PC-9 (cell line): ENCODE results near the gene LDHB.

Experiments
- EZH2 ChIP-seq: fragments of 200-600 bp; sonication (generic); IDR thresholded peaks from 2 replicates; pipeline ENCODE4 v1.8.0; 2017; ENCODE audit warnings: antibody characterized with exemption, low read depth
- TF ChIP-seq, protein P1 (sequence below): fragments of 200-600 bp; sonication (generic); conservative IDR thresholded peaks from 2 replicates; pipeline ENCODE4 v1.6.1; 2017; ENCODE audit warnings: mixed run types, antibody characterized with exemption, mild to moderate bottlenecking, moderate library complexity

DNA sequence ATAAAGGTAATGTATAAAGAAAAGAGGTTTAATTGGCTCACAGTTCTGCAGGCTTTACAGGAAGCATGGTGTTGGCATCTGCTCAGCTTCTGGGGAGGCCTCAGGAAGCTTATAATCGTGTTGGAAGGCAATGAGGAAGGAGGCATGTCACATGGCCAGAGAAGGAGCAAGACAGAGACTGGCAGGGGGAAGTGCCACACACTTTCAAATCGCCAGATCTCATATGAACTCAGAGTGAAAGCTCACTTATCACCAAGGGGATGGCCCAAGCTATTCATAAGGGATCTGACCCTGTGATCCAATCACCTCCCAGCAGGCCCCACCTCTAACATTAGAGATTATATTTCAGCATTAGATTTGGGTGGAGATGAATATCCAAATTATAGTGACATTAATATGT lies 26.3 kb downstream of the LDHB start:
- TF ChIP-seq, protein P1, sequence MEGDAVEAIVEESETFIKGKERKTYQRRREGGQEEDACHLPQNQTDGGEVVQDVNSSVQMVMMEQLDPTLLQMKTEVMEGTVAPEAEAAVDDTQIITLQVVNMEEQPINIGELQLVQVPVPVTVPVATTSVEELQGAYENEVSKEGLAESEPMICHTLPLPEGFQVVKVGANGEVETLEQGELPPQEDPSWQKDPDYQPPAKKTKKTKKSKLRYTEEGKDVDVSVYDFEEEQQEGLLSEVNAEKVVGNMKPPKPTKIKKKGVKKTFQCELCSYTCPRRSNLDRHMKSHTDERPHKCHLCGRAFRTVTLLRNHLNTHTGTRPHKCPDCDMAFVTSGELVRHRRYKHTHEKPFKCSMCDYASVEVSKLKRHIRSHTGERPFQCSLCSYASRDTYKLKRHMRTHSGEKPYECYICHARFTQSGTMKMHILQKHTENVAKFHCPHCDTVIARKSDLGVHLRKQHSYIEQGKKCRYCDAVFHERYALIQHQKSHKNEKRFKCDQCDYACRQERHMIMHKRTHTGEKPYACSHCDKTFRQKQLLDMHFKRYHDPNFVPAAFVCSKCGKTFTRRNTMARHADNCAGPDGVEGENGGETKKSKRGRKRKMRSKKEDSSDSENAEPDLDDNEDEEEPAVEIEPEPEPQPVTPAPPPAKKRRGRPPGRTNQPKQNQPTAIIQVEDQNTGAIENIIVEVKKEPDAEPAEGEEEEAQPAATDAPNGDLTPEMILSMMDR = no peak
- TF ChIP-seq EZH2 = no peak
